Right cardiac atrium (tissue), 5 donors: ENCODE data around the gene RAMP2. TPM values are rescaled to one million over a fixed set of nuclear protein-coding genes. Genes with fewer than 3 reads are reported as not detected.

Experiments
- ATAC-seq, 2 donors: fragments of 200-7000 bp; cut with Tn5 transposase; one replicate each; pipeline versions ENCODE4 v1.8.0 to v1.9.1; 2020; ENCODE audit warnings: moderate library complexity in 2 of 2, mild to moderate bottlenecking in 1 of 2
- DNase-seq, 3 donors: peaks; one replicate each; pipeline ENCODE4 v3.0.0-alpha.2; 2020
- H3K27ac ChIP-seq: one replicate; pipeline ENCODE4 v1.5.1; 2013; ENCODE audit warnings: mild to moderate bottlenecking, low read length, control low read depth, moderate library complexity
- H3K27me3 ChIP-seq: one replicate; pipeline ENCODE4 v1.6.1; 2013; ENCODE audit not compliant: control insufficient read depth, insufficient read depth
- H3K4me1 ChIP-seq: one replicate; pipeline ENCODE4 v1.6.1; 2013; ENCODE audit warnings: low read length; ENCODE audit not compliant: control insufficient read depth, insufficient read depth
- H3K4me3 ChIP-seq: one replicate; pipeline ENCODE4 v1.5.1; 2013; ENCODE audit warnings: low read length, control low read depth
- H3K9me3 ChIP-seq: one replicate; pipeline ENCODE4 v1.6.1; 2013; ENCODE audit warnings: low read length; ENCODE audit not compliant: control insufficient read depth
- WGBS: extraction: QIAGEN DNeasy Blood & Tissue Kit; methylation state at CpG from one replicate; pipeline ENCODE4 v1.1.7; 2013; 5-methylcytosine and 5-hydroxymethylcytosine counted together
- intact Hi-C, 4 donors: fragments of 100-400 bp; cut with DNase I; formaldehyde crosslinking; loops; one replicate each; pipeline versions ENCODE4 v1.11.0 to v1.14.0; 2022 to 2023
- polyA plus RNA-seq: library from polyadenylated mRNA; stranded (reverse); fragments of 200-250 nt; gene quantifications from one replicate; pipeline ENCODE4 v1.2.3, GENCODE V29; 2013
- total RNA-seq, 4 donors: library from RNA; stranded (reverse); fragmentation: NEBNext Ultra II Directional; extraction: Animal tissue kit (Norgen Biotek cat#: 25700); gene quantifications; one replicate each; pipeline ENCODE4 v1.2.1, GENCODE V29; 2021
- donor health status: healthy with polysubstance abuse.
- donor health status: DM: no; HTN: yes; CAD: no.
- donor health status: DM: no; HTN: no; CAD: no.
- donor health status: DM: no; HTN: yes; CAD: no; lungs with severe emphysema.
- donor health status: DM: yes; HTN: yes; CAD: no.

The RAMP2 gene
- total and polyA plus RNA-seq, 5 donors = 29.2 to 73.5 (median 44.3) TPM

DNA sequence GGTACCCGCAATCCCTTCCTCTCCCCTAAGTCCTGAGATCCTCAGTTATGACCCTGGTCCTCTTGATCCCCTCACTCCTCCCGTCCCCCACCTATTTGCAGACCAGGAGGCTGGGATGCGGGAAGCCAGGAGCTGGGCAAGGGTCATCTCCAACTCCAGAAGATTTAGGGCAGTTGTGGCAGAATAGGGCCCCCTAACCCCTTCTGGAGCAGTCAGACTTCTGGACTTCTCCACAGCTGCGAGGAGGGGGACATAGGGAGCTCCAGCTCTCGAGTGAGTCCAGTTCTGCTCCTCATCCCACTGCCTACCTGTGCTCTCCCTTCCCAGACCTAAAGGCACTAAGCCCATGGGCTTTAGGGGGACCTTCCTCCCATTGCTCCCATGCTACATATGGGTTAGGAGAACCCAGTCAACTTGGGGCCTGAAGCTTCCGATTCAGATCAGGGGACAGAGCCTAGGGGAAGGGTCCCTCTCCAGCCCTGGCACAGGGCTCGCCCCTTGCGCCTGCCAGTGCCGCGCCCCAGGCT is 20.7 kb downstream of the RAMP2 start:
- Histone ChIP-seq H3K27me3 (no peaks in the 10 kb centered on the region), H3K9me3 (no peaks in the 10 kb centered on the region), H3K4me1 (no peaks in the 10 kb centered on the region), H3K27ac (no peak overlapping the region), H3K4me3 (no peak overlapping the region)
- DNase-seq (no peak), ATAC-seq (no peak)
- intact Hi-C loops = no loop called here
- WGBS = 32% methylated on average over 10 of the region's 10 CpGs

DNA sequence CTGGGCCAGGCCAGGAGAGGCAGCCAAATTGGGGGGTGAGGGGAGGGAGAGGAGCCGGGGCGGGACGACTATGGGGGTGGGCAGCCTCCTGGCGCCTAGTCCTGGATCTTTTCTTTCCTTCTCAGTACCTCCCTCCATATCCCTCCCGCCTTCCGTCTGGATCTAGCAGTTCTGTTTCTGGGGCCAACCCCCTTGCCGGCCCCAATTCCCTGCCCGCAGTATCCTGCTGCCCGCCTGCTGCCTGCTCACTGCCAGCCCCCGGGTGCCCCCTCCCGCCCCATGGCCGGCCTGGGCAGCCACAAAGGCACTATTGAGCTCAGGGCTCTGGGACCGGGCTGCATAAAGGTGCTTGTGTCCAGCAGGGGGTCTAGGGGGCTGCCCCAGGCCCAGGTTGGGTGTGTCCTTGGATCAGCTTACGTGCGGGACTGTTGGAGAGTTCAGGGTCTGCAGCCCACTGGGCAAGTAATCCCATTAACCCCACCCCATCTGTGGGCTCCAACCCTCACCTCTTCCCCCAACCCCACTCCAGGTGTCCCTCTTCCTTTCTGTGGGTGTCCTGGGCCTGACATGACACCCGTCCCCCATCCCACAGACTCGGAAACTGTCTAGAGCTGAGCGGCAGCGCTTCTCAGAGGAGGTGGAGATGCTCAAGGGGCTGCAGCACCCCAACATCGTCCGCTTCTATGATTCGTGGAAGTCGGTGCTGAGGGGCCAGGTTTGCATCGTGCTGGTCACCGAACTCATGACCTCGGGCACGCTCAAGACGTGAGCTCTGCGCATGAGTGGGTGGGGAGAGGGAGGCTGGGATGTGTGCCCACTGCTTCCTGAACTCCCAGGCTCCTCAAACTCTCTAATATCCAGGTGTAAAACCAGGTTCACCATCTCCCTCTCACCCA is 21.4 kb downstream of the RAMP2 start:
- no peaks in the 10 kb centered on the region for H3K4me1 ChIP-seq
- H3K4me3 ChIP-seq = no peak overlapping the region

DNA sequence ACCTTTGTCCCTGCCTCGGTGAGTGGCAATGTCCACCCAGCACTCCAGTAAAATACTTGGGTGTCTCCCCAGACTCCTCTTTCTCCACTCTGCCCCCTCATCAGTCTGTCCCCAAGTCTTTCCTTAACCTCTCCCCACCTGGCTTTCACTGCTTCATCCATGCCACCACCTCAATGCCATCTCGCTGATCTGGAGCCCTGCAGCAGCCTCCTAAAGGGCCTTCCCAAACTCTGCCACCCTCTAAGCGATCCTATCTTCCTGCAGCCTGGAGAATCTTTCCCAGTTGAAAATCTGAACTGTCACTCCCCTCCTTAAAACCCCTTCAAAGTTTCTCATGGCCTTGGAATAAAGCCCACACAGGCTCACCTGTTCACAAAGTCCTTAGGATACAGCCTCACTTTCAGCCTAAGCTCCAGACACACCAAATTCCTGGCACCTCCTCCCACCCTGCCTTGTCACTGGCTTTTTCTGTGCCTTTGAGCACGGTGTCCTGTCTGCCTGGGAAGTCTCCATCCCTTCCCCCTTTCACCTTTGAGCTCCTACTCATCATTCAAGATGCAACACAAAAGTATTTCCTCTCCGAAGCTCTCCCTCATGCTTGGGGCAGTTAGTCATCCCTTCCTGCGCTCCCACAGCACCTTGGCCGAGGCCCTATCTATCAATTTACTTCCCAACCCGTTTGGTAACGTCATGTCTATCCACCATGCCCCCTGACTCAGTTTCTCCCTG is 22.2 kb downstream of the RAMP2 start:
- 22% methylated on average over 9 of the region's 9 CpGs for WGBS
- Histone ChIP-seq H3K27me3 (no peaks in the 10 kb centered on the region), H3K4me3 (no peak overlapping the region), H3K9me3 (no peaks in the 10 kb centered on the region), H3K4me1 (no peaks in the 10 kb centered on the region), H3K27ac (no peak overlapping the region)
- intact Hi-C loops = no loop called here
- ATAC-seq = no peak
- DNase-seq = no peak

More for the DNA sequence above, 21.4 kb downstream of the RAMP2 start:
- DNase-seq (no peak), ATAC-seq (no peak)
- Histone ChIP-seq H3K9me3 (no peaks in the 10 kb centered on the region), H3K27me3 (no peaks in the 10 kb centered on the region), H3K27ac (no peak overlapping the region)
- 26% methylated on average over 29 of the region's 29 CpGs for WGBS
- intact Hi-C loops = no loop called here

GRCh38 chr17:42783791-42784138 is 22.7 kb downstream of the RAMP2 start:
- Histone ChIP-seq H3K9me3 (no peaks in the 10 kb centered on the region), H3K27me3 (no peaks in the 10 kb centered on the region), H3K27ac (no peak overlapping the region), H3K4me1 (no peaks in the 10 kb centered on the region), H3K4me3 (no peak overlapping the region)
- WGBS = 9% methylated on average over 22 of the region's 22 CpGs
- ATAC-seq = no peak
- intact Hi-C loops = no loop called here
- DNase-seq = no peak

DNA sequence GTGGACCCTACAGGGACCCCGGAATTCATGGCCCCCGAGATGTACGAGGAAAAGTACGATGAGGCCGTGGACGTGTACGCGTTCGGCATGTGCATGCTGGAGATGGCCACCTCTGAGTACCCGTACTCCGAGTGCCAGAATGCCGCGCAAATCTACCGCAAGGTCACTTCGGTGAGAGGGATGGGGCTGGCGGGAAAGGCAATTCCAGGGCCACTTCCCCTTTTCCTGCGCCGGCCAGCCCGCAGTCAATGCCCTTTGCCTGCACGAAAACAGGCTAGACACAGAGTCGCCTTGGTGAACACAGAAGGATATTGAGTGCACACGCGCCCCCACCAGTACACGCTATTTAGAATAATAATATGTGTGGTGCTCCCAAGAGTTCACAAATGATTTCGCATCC is 23.4 kb downstream of the RAMP2 start:
- intact Hi-C loops = no loop called here
- no peak for ATAC-seq
- WGBS = 16% methylated on average over 25 of the region's 25 CpGs
- H3K9me3 ChIP-seq = no peaks in the 10 kb centered on the region
- H3K4me3 ChIP-seq = no peak overlapping the region
- H3K27ac ChIP-seq = no peak overlapping the region
- H3K27me3 ChIP-seq = no peaks in the 10 kb centered on the region
- H3K4me1 ChIP-seq = no peaks in the 10 kb centered on the region
- peak in 2 of 3 donors; percentile 55 to 67 for DNase-seq

- H3K4me1 ChIP-seq = no peaks in the 10 kb centered on the region
- H3K9me3 ChIP-seq = no peaks in the 10 kb centered on the region
- WGBS = 9% methylated on average over 52 of the region's 52 CpGs
- ATAC-seq (no peak), DNase-seq (peak in 1 of 3 donors; percentile 51)
- no peak overlapping the region for H3K4me3 ChIP-seq
- no peaks in the 10 kb centered on the region for H3K27me3 ChIP-seq
- intact Hi-C loops = no loop called here
- H3K27ac ChIP-seq = no peak overlapping the region
These were observed 24.0 kb downstream of the RAMP2 start for GRCh38 chr17:42784811-42785592.

GRCh38 chr17:42787266-42787665 is 26.2 kb downstream of the RAMP2 start:
- H3K4me3 ChIP-seq = no peak overlapping the region
- no peaks in the 10 kb centered on the region for H3K9me3 ChIP-seq
- ATAC-seq (no peak), DNase-seq (no peak)
- WGBS = 86% methylated on average over 11 of the region's 11 CpGs
- intact Hi-C loops = no loop called here
- H3K27ac ChIP-seq = no peak overlapping the region
- no peaks in the 10 kb centered on the region for H3K27me3 ChIP-seq
- no peaks in the 10 kb centered on the region for H3K4me1 ChIP-seq

DNA sequence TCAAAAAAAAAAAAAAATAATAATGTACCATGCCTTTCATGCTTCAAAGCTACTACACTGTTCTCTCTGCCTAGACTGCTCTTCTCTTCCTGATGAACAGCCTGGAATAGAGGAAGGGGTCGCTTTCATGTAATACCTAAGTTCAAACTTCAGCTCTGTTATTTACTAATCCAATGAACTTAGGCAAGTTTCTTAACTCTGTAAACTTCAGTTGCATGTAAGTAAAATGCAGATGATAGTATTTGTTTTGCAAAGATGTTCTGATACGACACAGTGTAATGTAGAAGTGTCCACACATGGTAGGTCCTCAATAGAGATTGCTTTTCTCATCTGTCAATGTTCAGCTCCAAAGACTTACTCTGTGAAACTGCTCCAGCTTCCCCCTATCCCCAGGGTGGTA is 30.9 kb downstream of the RAMP2 start:
- WGBS = 64% methylated on average over 2 of the region's 2 CpGs
- ATAC-seq = no peak

GRCh38 chr17:42792545-42792944 is 31.5 kb downstream of the RAMP2 start:
- no peak overlapping the region for H3K27ac ChIP-seq
- intact Hi-C loops = no loop called here
- 67% methylated on average over 5 of the region's 5 CpGs for WGBS
- no peak overlapping the region for H3K4me3 ChIP-seq
- DNase-seq (no peak), ATAC-seq (no peak)
- no peaks in the 10 kb centered on the region for H3K27me3 ChIP-seq
- no peaks in the 10 kb centered on the region for H3K9me3 ChIP-seq
- peaks cover 1% of the 10 kb centered on the region for H3K4me1 ChIP-seq

More for the DNA sequence above, 30.9 kb downstream of the RAMP2 start:
- intact Hi-C loops = no loop called here
- no peak overlapping the region for H3K27ac ChIP-seq
- no peaks in the 10 kb centered on the region for H3K4me1 ChIP-seq
- H3K4me3 ChIP-seq = no peak overlapping the region
- no peak for DNase-seq
- no peaks in the 10 kb centered on the region for H3K27me3 ChIP-seq
- H3K9me3 ChIP-seq = no peaks in the 10 kb centered on the region

DNA sequence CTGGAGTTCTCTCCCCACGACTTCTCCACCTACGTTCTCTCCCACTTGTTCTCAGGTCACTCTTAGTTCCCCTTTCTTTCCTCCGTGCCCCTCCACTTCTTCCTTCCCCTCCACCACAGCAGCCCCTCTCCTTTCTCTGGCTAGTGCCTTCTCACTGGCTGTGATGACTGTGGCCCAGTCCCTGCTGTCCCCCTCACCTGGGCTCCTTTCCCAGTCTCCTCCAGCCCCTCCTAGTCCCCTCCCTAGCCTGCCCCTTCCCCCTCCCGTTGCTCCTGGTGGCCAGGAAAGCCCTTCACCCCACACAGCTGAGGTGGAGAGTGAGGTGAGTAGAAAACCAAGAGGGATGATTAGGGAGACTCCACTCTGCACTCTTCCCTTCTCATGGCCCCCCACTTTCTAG is 34.0 kb downstream of the RAMP2 start:
- DNase-seq (no peak), ATAC-seq (no peak)
- 66% methylated on average over 4 of the region's 4 CpGs for WGBS
- Histone ChIP-seq H3K4me3 (no peak overlapping the region), H3K9me3 (no peaks in the 10 kb centered on the region), H3K4me1 (peaks cover 5% of the 10 kb centered on the region), H3K27me3 (no peaks in the 10 kb centered on the region), H3K27ac (no peak overlapping the region)
- intact Hi-C loops = no loop called here

- no peaks in the 10 kb centered on the region for H3K9me3 ChIP-seq
- DNase-seq = no peak
These were observed 34.4 kb downstream of the RAMP2 start for GRCh38 chr17:42795465-42795864.

More at GRCh38 chr17:42795465-42795864, 34.4 kb downstream of the RAMP2 start:
- peaks cover 5% of the 10 kb centered on the region for H3K4me1 ChIP-seq
- ATAC-seq = no peak
- no peaks in the 10 kb centered on the region for H3K27me3 ChIP-seq
- H3K27ac ChIP-seq = no peak overlapping the region
- no peak overlapping the region for H3K4me3 ChIP-seq
- WGBS = 83% methylated on average over 10 of the region's 10 CpGs
- intact Hi-C loops = no loop called here
